GM19455 (cell line): ENCODE data around the gene LZIC.

Source experiments
- ATAC-seq: cut with Tn5 transposase; IDR thresholded peaks from one replicate; pipeline ENCODE4 v1.9.1; 2021; ENCODE audit not compliant: unreplicated experiment

The LZIC gene

DNA sequence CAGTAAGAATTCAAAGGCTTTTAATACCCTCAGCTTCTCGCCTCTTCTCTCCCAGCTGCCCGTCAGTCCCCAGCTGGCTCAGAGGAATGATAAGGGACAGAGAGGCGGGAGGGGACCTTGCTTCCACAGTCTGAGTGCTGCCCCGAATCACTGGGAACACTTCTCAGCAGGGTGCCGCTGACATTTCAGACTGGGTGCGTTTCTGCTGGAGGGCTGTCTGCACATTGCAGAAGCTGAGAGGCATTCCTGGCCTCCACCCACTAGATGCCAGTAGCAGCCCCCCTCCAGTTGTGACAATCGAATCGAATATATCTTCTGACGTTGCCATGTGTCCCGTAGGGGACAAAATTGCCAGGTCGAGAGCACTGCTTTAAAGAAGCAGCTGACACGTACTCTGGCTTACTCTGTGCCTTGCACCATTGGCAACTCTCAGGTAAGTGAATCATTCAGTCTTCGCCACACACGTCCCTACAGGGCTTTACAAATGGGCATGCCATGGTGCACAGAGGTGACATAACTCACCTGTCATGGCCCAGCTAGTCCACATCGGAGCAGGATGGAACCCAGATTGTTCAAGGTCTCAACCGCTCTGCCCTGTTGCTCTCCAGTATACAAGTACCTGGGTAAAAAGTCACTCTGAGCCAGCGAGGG, 57.0 kb downstream of the LZIC start:
- ATAC-seq = no peak

DNA sequence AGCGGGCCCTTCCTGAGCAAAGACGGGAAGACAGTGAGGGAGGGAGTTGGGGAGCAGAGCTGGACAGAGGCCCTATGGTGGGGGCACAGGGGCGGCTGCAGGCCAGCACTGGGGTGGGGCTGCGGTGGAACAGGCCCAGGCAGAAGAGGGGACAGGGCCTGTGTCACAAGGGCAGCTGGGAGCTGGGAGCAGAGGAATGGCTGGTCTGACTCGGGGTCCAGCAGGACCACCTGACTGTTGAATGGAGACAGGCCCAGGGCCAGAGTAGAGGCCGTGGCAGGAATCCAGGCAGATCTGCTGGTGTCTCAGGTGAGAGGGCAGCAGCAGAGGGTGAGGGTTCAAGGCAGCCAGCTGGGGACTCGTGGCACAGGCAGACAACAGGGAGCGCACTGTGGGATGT, 58.4 kb downstream of the LZIC start:
- ATAC-seq = no peak

DNA sequence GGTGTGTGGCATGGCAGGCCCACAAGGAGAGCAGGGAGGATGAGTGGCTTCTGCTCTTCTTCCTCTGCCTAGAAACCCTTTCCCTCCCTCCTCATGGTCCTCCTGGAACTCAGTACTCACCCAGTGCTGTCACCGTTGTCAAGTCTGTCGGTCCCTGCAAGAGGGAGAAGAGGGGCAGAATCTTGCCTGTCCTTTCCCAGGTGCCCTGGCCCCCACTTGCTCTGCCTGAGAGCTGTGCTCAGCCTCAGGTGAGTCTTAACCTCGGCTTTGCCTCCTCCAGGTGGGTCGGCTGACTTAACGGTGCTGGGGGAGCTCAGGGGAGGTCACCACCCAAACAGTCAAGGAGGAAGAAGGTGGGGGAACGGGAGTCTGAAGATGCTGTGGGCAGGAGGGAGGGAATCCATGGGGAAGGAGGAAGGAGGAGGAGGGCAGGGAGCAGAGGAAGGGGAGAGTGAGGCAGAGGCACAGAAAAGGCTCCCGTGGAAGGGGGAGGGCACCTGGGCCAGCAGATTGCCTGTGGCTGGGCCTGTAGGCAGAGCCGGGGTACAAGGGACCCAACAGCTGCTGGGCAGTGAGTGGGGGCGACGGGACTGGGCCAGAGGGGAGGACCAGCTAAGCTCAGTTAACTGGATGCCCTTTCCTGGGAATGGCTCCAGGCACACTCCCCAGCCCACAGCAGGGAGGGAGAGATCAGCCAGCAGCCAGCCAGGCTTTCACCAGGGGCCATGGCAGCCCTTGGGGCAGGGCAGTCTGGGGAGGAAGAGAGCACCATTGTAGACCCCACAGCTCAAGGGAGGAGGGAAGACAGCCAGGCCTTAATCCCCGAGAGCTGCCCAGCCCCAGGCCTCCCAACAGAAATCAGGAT, 59.4 kb downstream of the LZIC start:
- no peak for ATAC-seq

DNA sequence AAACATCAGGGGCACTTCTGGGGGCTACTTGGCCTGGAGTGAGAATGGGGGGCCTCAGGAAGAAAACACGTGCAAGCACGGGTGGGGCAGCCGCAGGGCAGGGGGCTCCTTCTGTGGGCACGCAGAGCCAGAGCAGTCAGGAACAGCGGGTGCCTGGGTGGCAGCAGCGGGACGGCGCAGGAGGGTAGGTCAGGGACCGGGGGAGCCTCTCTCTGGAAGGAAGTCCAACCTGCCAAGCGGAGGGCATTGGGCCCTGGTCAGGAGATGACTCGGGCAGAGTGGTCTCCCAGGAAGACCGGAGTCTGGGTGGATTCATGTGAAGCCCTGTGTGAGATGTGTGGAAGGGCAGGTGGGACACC, 60.3 kb downstream of the LZIC start:
- no peak for ATAC-seq

DNA sequence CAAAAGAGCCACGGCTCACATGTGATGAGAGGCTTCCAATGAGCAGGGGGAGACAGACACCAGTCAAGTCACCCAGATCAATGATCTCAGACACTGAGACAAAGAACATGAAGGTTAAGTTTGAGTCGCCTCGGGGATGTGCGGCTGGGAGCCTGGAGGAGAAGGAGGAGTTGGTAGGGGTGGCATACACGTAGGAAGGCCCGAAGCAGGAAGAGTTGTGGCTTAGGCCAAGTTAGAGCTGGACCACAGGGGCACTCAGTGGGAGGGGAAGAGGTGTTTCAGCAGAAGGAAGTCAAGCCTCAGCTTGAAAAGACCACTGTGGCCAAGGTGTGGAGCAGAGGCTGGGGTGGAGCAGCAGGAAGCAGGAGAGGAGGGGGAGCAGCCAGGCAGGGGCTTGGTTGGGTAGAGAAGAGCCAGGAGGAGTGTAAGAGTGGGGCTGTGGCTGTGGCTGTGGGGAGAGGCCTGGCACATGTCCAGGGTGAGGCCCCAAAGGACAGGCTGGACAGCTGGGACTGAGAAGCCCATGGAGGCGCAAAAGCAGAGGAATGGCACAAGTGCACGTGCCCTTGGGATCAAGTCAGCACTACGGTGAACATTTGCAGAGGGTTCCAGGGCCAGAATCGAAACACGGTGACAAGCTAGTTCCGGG, 60.8 kb downstream of the LZIC start:
- ATAC-seq = no peak

- no peak for ATAC-seq
Measured at GRCh38 chr1:9881838-9882249, 61.3 kb downstream of the LZIC start.
